GM12878 (cell line): ENCODE data around the gene FBXO4. TPM values are rescaled to one million over a fixed set of nuclear protein-coding genes. Genes with fewer than 3 reads are reported as not detected.
"Not testable (repeated sequence)": the region's sequence is repeated elsewhere in the genome, so short reads cannot be mapped to it uniquely, and the experiment has no call there.

Experiments used
- ATAC-seq: fragments of 200-7000 bp; cut with Tn5 transposase; 3 replicates; pipeline ENCODE4 v1.9.1; 2020; ENCODE audit warnings: mild to moderate bottlenecking, moderate library complexity
- BruUV-seq: library from RNA; stranded (reverse); fragments of 400-500 nt; replicated peaks from 2 replicates; lab custom pipeline; 2021; lab: Mats Ljungman, UMichigan
- CTCF ChIA-PET: fragments of 300-600 bp; sonication (Branson Sonifier 250); formaldehyde crosslinking; extraction: SDS; loops from one replicate; lab custom pipeline; 2021; ENCODE audit warnings: inconsistent platforms; lab: Yijun Ruan, JAX
- POLR2A ChIA-PET: fragments of 350-600 bp; formaldehyde crosslinking; extraction: SDS; loops from one replicate; lab custom pipeline; 2021; ENCODE audit warnings: inconsistent platforms; lab: Charles Lee
- RAD21 ChIA-PET: fragments of 300-600 bp; sonication (Branson Sonifier 250); formaldehyde crosslinking; loops from one replicate; lab custom pipeline; 2023; ENCODE audit warnings: antibody characterized with exemption; ENCODE audit not compliant: unreplicated experiment; lab: Charles Lee
- SMC1A ChIA-PET: fragments of 300-600 bp; sonication (Branson Sonifier 250); formaldehyde crosslinking; loops from one replicate; lab custom pipeline; 2023; ENCODE audit not compliant: unreplicated experiment, uncharacterized antibody; lab: Charles Lee
- DNase-seq: peaks from one replicate; pipeline ENCODE4 v3.0.0-alpha.2; 2011; ENCODE audit warnings: low read depth, low spot score
- FAIRE-seq: peaks from 3 replicates; lab custom pipeline; 2011; peaks lifted over from hg19 to GRCh38; lab: Jason Lieb, UNC
- H2AFZ ChIP-seq: 2 replicates; pipeline ENCODE4 v1.6.0; 2011; ENCODE audit warnings: low read depth, low read length, control low read depth; ENCODE audit not compliant: control insufficient read depth
- H3K27ac ChIP-seq: 2 replicates; pipeline ENCODE4 v1.5.1; 2011; ENCODE audit warnings: control low read depth; ENCODE audit not compliant: control insufficient read depth, insufficient read depth
- H3K27me3 ChIP-seq, 2 experiments: replicated peaks in 1 of 2; 2 replicates each; pipeline versions ENCODE4 v1.6.0 to v1.6.1; 2011; ENCODE audit warnings: low read length in 1 of 2; ENCODE audit not compliant: control insufficient read depth in 2 of 2, insufficient read depth in 2 of 2
- H3K36me3 ChIP-seq, 2 experiments: 2 replicates each; pipeline ENCODE4 v1.5.1; 2011; ENCODE audit warnings: low read length in 1 of 2; ENCODE audit not compliant: control insufficient read depth in 2 of 2, insufficient read depth in 2 of 2
- H3K4me1 ChIP-seq: 2 replicates; pipeline ENCODE4 v1.6.1; 2011; ENCODE audit warnings: mild to moderate bottlenecking, low read length, moderate library complexity, mixed read lengths; ENCODE audit not compliant: control insufficient read depth, insufficient read depth
- H3K4me2 ChIP-seq: 2 replicates; pipeline ENCODE4 v1.6.0; 2011; ENCODE audit warnings: control low read depth; ENCODE audit not compliant: control insufficient read depth, insufficient read depth
- H3K4me3 ChIP-seq: fragments of 200-600 bp; sonication (generic); 2 replicates; pipeline ENCODE4 v1.5.1; 2016
- H3K79me2 ChIP-seq: 2 replicates; pipeline ENCODE4 v1.6.0; 2011; ENCODE audit warnings: low read length; ENCODE audit not compliant: control insufficient read depth, insufficient read depth
- H3K9ac ChIP-seq: 2 replicates; pipeline ENCODE4 v1.8.0; 2011; ENCODE audit warnings: low read length, control low read depth, mixed read lengths; ENCODE audit not compliant: control insufficient read depth, insufficient read depth
- H3K9me3 ChIP-seq: replicated peaks from 3 replicates; pipeline ENCODE4 v1.5.1; 2011; ENCODE audit warnings: mild to moderate bottlenecking, low read length; ENCODE audit not compliant: control insufficient read depth, insufficient read depth
- H4K20me1 ChIP-seq: 2 replicates; pipeline ENCODE4 v1.6.0; 2011; ENCODE audit not compliant: control insufficient read depth, insufficient read depth
- BRCA1 ChIP-seq: IDR thresholded peaks from 2 replicates; pipeline ENCODE4 v1.6.1; 2011; ENCODE audit warnings: low read depth, low read length, improper control_type of control experiment
- RCOR1 ChIP-seq: conservative IDR thresholded peaks from 2 replicates; pipeline ENCODE4 v1.6.1; 2012; ENCODE audit warnings: low read depth, low read length, improper control_type of control experiment
- SRF ChIP-seq, 2 experiments: IDR thresholded peaks; 2 replicates each; pipeline ENCODE4 v1.6.1; 2011; ENCODE audit warnings: low read depth in 2 of 2, low read length in 2 of 2, mild to moderate bottlenecking in 1 of 2, moderate library complexity in 1 of 2
- ZNF687 ChIP-seq: fragments of 450-650 bp; IDR thresholded peaks from 2 replicates; pipeline ENCODE4 v1.6.1; 2017; ENCODE audit warnings: mild to moderate bottlenecking, moderate library complexity
- WGBS: methylation state at CpG from one replicate; pipeline ENCODE4 v1.1.6; 2016; ENCODE audit warnings: low lambda C conversion rate; ENCODE audit not compliant: insufficient replicate concordance, insufficient coverage; ENCODE audit errors: missing lambda C conversion rate; 5-methylcytosine and 5-hydroxymethylcytosine counted together
- in situ Hi-C: fragments of 300-500 bp; cut with MboI; formaldehyde crosslinking; loops from 9 replicates; pipeline ENCODE4 v1.14.3; 2018; ENCODE audit warnings: mixed read lengths
- intact Hi-C: fragments of 100-400 bp; cut with micrococcal nuclease; formaldehyde crosslinking; loops from one replicate; pipeline ENCODE4 v1.14.2; 2022; ENCODE audit not compliant: unreplicated experiment
- polyA plus RNA-seq, 11 experiments: library from polyadenylated mRNA; depleted of rRNA in 4 of 11; unstranded in 6 of 11; stranded (reverse) in 5 of 11; fragments of >200 nt; fragmentation: Nextera tagmentation in 4 of 11; fragmentation: Illumina TruSeq in 1 of 11; extraction: Ambion mirVana in 4 of 11; extraction: Trizol in 1 of 11; gene quantifications; 1 replicate in 1 of 11; 2 replicates in 10 of 11; pipeline versions ENCODE4 v1.2.1 to v1.2.3, GENCODE V29; 2011 to 2016; ENCODE audit warnings: inconsistent platforms in 2 of 11, missing spikeins in 2 of 11, low read depth in 1 of 11
- total RNA-seq, 4 experiments: library from RNA; depleted of rRNA in 3 of 4; stranded (reverse); fragments of >200 nt in 3 of 4; fragmentation: Illumina TruSeq in 1 of 4; extraction: Trizol in 1 of 4; gene quantifications; 2 replicates each; pipeline versions ENCODE4 v1.2.1 to v1.2.3, GENCODE V29; 2013 to 2021

FBXO4 gene
- total and polyA plus RNA-seq, 10 of the 15 experiments (the other 5 are each of a cell fraction or from before 2014, with no cell fraction given) = 7.2 to 30.5 (median 19.6) TPM

DNA sequence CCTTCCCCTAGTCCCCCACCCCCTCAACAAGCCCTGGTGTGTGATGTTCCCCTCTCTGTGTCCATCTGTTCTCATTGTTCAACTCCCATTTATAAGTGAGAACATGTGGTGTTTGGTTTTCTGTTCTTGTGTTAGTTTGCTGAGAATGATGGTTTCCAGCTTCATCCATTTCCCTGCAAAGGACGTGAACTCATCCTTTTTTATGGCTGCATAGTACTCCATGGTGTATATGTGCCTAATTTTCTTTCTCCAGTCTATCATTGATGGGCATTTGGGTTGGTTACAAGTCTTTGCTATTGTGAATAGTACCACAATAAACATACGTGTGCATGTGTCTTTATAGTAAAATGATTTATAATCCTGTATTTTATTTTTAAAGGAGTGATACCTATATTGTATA is 57.8 kb downstream of the FBXO4 start:
- H3K9ac ChIP-seq, FAIRE-seq, CTCF ChIA-PET, H3K4me3 ChIP-seq, H3K36me3 ChIP-seq, POLR2A ChIA-PET, H3K4me2 ChIP-seq, intact Hi-C loops, H3K27ac ChIP-seq, SMC1A ChIA-PET, RAD21 ChIA-PET, H3K4me1 ChIP-seq, H3K9me3 ChIP-seq, DNase-seq, in situ Hi-C loops, H3K79me2 ChIP-seq, H2AFZ ChIP-seq, H3K27me3 ChIP-seq, BruUV-seq, H4K20me1 ChIP-seq, ATAC-seq: not testable (repeated sequence)
- 27% methylated on average over 2 of the region's 2 CpGs for WGBS

DNA sequence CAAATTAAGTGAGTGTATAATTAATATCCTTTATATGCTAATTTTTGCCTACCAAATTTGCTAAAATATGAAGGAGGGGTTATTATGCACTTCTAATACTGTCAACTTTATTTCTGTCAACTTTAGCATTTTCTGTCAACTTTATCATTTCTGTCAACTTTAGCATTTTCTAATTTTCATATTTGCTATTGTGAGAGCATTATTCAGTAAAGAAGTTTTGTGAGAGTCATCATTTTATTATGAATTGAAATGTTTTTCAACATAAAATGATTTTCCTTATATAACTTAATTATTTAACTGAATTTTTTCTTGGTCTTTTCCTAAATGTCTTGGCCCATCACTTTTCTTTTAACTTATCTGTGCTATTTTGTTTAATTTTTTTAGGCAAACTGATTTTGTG is 58.2 kb downstream of the FBXO4 start:
- Histone ChIP-seq H4K20me1 (no peaks in the 10 kb centered on the region), H3K4me2 (no peak overlapping the region), H3K9me3 (no peaks in the 10 kb centered on the region), H2AFZ (no peak overlapping the region), H3K27ac (no peak overlapping the region), H3K4me3 (no peak overlapping the region), H3K9ac (no peak overlapping the region), H3K27me3 (no peaks in the 10 kb centered on the region; a peak in 1 of 4 replicates), H3K36me3 (no peaks in the 10 kb centered on the region), H3K4me1 (no peaks in the 10 kb centered on the region), H3K79me2 (no peaks in the 10 kb centered on the region)
- no TSS peak for BruUV-seq
- intact Hi-C loops (no loop called here), in situ Hi-C loops (no loop called here)
- FAIRE-seq (no peak), DNase-seq (no peak), ATAC-seq (no peak)
- TF ChIP-seq BRCA1 (no peak), RCOR1 (no peak), SRF (IDR thresholded peaks at IDR 0.05; ENCODE audit: low read depth in 2 of 2, low read length in 2 of 2) (no peak), ZNF687 (no peak)
- RAD21 ChIA-PET = no interaction called here
- POLR2A ChIA-PET = no interaction called here
- SMC1A ChIA-PET = no interaction called here
- CTCF ChIA-PET = no interaction called here
